Activated naive CD8-positive, alpha-beta T cell treated with anti-CD3 and anti-CD28 coated beads, Interleukin-2, amount 50 U/mL, for 24 hours (primary cell): ENCODE data around the gene PLXNB2.
A peak's percentile ranks its signal among the peaks of the same experiment; 100 is the strongest.

Experiments
- ATAC-seq: fragments of 150-1000 bp; cut with Tn5 transposase; one replicate; pipeline ENCODE4 v1.10.0; 2021
- DNase-seq: peaks from one replicate; pipeline ENCODE4 v3.0.0; 2021
- H3K27ac Mint-ChIP-seq: one replicate; pipeline ENCODE4 v1.8.0; 2021; ENCODE audit warnings: mild to moderate bottlenecking, mixed read lengths
- H3K27me3 Mint-ChIP-seq: one replicate; pipeline ENCODE4 v1.8.0; 2021; ENCODE audit warnings: mixed read lengths
- H3K36me3 Mint-ChIP-seq: one replicate; pipeline ENCODE4 v1.8.0; 2021; ENCODE audit warnings: low read depth, mixed read lengths
- H3K4me1 Mint-ChIP-seq: one replicate; pipeline ENCODE4 v1.8.0; 2021; ENCODE audit warnings: mixed read lengths
- H3K4me3 Mint-ChIP-seq: one replicate; pipeline ENCODE4 v1.8.0; 2021; ENCODE audit warnings: mild to moderate bottlenecking, moderate library complexity, mixed read lengths
- H3K9me3 Mint-ChIP-seq: one replicate; pipeline ENCODE4 v1.8.0; 2021; ENCODE audit warnings: mixed read lengths

PLXNB2 gene

GRCh38 chr22:50246242-50247175 is 60.9 kb downstream of the PLXNB2 start:
- no peak overlapping the region for H3K27ac Mint-ChIP-seq
- H3K9me3 Mint-ChIP-seq = no peaks in the 10 kb centered on the region
- DNase-seq = no peak
- ATAC-seq = no peak
- H3K4me1 Mint-ChIP-seq = peaks cover 35% of the 10 kb centered on the region
- H3K4me3 Mint-ChIP-seq = peak overlapping the region; percentile 99
- H3K27me3 Mint-ChIP-seq = no peaks in the 10 kb centered on the region
- peaks cover 3% of the 10 kb centered on the region for H3K36me3 Mint-ChIP-seq

GRCh38 chr22:50245214-50246072 is 62.0 kb downstream of the PLXNB2 start:
- no peaks in the 10 kb centered on the region for H3K27me3 Mint-ChIP-seq
- ATAC-seq (no peak), DNase-seq (no peak)
- H3K4me1 Mint-ChIP-seq = peaks cover 39% of the 10 kb centered on the region
- H3K9me3 Mint-ChIP-seq = no peaks in the 10 kb centered on the region
- H3K36me3 Mint-ChIP-seq = peaks cover 3% of the 10 kb centered on the region
- H3K27ac Mint-ChIP-seq = peak overlapping the region; percentile 100
- H3K4me3 Mint-ChIP-seq = peak overlapping the region; percentile 99

DNA sequence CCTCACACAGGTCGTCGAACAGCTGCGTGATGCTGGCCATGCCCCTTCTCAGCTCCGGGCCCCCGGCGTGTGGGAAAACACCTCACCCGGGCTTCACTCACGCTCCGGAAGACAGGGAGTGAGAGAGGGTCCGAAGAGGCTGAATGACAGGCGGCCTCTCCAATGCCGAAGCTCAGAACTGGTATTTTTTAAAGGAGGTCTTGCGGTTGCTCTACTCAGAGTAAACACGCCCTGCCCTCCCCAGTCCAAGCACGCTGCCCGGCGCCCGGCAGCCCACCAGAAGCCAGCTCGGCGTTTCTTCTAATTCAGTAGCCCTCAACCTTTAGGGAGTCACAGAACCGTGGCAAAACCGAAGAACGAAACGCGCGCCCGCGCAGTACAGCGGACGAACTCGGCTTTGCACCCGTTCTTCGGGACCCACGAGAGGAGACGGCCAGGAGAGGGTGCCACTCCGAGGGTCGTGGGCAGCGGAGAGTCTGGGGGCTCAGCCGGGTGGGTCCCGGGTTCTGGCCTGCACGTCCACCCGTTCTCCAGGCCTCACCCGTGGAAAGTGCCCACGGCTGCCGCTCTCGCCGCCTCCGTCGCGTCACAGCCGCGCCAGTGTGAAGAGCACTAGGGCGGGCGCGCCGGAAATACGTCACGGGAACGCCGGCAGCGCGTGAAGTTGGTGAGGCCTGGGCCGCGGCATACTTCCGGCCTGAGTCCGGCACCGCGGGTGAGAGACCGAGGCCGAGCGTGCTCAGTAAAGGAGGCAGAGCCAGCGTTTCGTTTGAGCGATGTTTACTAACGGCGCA is 62.8 kb downstream of the PLXNB2 start, which contains the start of gene TUBGCP6:
TSS of gene TUBGCP6 (minus strand) at position 604 of the 794 bp plus-strand sequence. CDS start at position 40, 564 bp downstream.
- peaks cover 35% of the 10 kb centered on the region for H3K4me1 Mint-ChIP-seq
- H3K9me3 Mint-ChIP-seq = no peaks in the 10 kb centered on the region
- H3K27ac Mint-ChIP-seq = peak within 1 kb of the TSS; percentile 100
- ATAC-seq (peak; percentile 90), DNase-seq (peak; percentile 96)
- peak within 1 kb of the TSS; percentile 99 for H3K4me3 Mint-ChIP-seq
- no peaks in the 10 kb centered on the region for H3K27me3 Mint-ChIP-seq
- peaks cover 6% of the 10 kb centered on the region for H3K36me3 Mint-ChIP-seq

DNA sequence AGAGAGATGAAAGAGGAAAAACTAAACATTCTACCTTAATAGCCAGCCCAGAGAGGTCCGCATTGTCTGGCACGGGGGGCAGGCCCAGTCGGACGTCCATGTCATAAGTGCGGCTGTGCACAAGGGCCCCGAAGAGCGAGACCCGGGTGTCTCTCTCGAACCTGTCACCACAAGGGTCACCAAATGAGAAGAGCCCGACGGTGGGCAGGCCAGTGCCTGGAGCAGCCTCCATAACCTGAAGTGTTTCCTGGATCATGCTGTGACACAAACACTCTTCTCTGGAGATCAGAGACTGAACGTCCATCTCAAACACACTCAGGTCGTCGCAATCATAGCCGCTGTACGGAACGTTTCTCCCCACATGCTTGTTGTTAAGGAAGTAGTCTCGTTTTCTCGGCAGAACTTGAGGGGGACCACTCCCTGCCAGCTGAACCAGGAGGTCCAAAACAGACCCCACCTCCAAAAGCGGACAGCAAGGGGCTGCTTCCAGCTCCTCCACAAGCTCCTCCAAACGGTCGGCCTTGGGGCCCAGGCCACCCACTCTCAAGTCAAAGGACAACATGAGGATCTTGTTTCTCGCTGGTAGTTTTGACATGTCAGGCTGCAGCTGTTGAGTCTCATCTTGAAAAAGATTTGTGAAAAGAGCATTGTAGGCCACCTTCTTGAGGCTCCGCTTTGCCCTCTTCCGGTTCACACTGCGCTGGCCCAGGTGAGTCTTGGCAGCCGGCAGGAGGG is 63.6 kb downstream of the PLXNB2 start:
- peaks cover 6% of the 10 kb centered on the region for H3K36me3 Mint-ChIP-seq
- no peaks in the 10 kb centered on the region for H3K9me3 Mint-ChIP-seq

DNA sequence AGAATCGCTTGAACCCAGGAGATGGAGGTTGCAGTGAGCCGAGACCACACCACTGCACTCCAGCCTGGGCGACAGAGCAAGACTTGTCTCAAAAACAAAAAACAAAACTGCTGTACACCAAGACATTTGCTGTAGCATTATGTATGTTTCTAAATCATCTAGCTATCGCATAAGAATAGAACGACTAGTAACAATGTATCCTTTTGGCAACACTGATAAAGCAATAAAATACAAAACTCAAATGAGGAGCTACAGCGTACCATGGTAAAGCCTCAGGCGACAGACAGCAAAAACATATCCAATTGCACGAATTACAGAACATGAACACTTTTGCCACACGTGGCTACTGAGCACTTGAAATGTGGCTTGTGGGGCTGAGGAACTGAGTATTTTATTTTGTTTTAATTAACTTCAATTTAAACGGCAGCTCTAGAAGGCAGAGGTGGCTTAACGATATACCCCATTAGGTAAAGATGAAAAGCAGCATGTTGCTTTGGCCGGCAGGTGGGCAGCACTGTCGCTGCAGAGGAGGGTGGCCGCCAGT is 65.0 kb downstream of the PLXNB2 start:
- no peak for DNase-seq
- ATAC-seq = no peak
- peak overlapping the region; percentile 100 for H3K27ac Mint-ChIP-seq
- H3K27me3 Mint-ChIP-seq = no peaks in the 10 kb centered on the region
- H3K36me3 Mint-ChIP-seq = peaks cover 9% of the 10 kb centered on the region
- H3K9me3 Mint-ChIP-seq = no peaks in the 10 kb centered on the region
- peak overlapping the region; percentile 99 for H3K4me3 Mint-ChIP-seq
- H3K4me1 Mint-ChIP-seq = peaks cover 33% of the 10 kb centered on the region

More for the DNA sequence above, 63.6 kb downstream of the PLXNB2 start:
- Mint-ChIP-seq H3K27me3 (no peaks in the 10 kb centered on the region), H3K4me1 (peaks cover 33% of the 10 kb centered on the region), H3K4me3 (peak overlapping the region; percentile 99), H3K27ac (peak overlapping the region; percentile 100)
- ATAC-seq = no peak
- no peak for DNase-seq

DNA sequence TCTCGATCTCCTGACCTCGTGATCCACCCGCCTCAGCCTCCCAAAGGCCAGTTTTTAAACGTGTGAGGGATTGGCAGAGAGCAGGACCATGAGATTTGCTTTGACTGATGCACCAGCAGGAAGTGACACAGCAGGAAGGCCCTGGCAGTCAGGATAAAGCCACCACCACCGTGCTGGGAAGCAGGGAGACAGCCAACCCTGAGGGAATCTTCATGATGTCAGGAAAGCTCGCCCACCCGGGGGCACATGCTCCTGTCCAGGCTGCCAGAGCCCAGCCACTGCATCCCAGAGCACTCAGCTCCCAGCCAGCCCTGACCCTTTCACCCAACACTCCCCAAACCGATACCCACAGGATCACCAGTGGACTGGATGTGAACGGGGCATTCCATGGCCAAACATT is 68.7 kb downstream of the PLXNB2 start:
- Mint-ChIP-seq H3K4me1 (peaks cover 27% of the 10 kb centered on the region), H3K4me3 (no peak overlapping the region), H3K27ac (no peak overlapping the region), H3K36me3 (peaks cover 16% of the 10 kb centered on the region), H3K27me3 (no peaks in the 10 kb centered on the region), H3K9me3 (peaks cover 6% of the 10 kb centered on the region)
- ATAC-seq = no peak
- no peak for DNase-seq

- peaks cover 12% of the 10 kb centered on the region for H3K4me1 Mint-ChIP-seq
- peaks cover 22% of the 10 kb centered on the region for H3K36me3 Mint-ChIP-seq
- peaks cover 6% of the 10 kb centered on the region for H3K9me3 Mint-ChIP-seq
- ATAC-seq = peak; percentile 22
- H3K27ac Mint-ChIP-seq = no peak overlapping the region
- no peaks in the 10 kb centered on the region for H3K27me3 Mint-ChIP-seq
- DNase-seq = no peak
- H3K4me3 Mint-ChIP-seq = no peak overlapping the region
Measured at GRCh38 chr22:50236731-50237409, 70.6 kb downstream of the PLXNB2 start.

- Mint-ChIP-seq H3K36me3 (peaks cover 19% of the 10 kb centered on the region), H3K27me3 (no peaks in the 10 kb centered on the region), H3K9me3 (peaks cover 6% of the 10 kb centered on the region), H3K4me3 (no peak overlapping the region), H3K27ac (no peak overlapping the region), H3K4me1 (peaks cover 3% of the 10 kb centered on the region)
- ATAC-seq (no peak), DNase-seq (no peak)
Measured at GRCh38 chr22:50233223-50233622, 74.2 kb downstream of the PLXNB2 start.

DNA sequence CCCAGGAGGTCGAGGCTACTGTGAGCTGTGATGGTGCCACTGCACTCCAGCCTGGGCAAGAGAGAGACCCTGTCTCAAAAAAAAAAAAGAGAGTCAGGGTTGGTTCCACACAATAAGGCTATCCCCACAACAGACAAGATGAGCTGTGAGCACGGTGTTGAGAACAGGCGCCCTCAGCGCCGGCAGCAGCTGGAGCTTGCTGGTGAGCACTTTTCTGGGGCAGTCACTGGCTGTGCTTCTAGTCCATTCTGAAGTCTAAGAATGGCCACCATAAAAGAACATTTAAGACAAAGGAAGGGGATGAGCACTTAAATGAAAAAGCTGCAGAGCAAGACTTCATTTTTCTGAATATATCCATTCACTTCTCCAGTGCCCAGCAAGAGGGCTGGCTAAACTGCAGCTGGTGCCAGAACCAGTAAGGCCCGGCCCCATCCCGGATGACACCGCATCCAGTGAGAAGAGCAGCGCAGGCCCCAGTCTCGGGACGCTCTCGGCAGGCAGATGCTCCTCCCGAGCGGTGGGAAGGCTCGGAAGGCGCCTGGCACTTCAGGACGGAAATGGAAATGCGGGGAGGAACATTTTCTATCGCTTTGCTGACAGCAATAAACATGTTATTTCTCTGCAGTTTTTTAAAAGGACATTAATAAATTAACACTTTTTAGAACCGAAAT is 74.8 kb downstream of the PLXNB2 start:
- H3K9me3 Mint-ChIP-seq = peaks cover 6% of the 10 kb centered on the region
- no peak for ATAC-seq
- no peaks in the 10 kb centered on the region for H3K27me3 Mint-ChIP-seq
- no peak overlapping the region for H3K27ac Mint-ChIP-seq
- peaks cover 16% of the 10 kb centered on the region for H3K36me3 Mint-ChIP-seq
- H3K4me1 Mint-ChIP-seq = peaks cover 3% of the 10 kb centered on the region
- no peak overlapping the region for H3K4me3 Mint-ChIP-seq
- no peak for DNase-seq

DNA sequence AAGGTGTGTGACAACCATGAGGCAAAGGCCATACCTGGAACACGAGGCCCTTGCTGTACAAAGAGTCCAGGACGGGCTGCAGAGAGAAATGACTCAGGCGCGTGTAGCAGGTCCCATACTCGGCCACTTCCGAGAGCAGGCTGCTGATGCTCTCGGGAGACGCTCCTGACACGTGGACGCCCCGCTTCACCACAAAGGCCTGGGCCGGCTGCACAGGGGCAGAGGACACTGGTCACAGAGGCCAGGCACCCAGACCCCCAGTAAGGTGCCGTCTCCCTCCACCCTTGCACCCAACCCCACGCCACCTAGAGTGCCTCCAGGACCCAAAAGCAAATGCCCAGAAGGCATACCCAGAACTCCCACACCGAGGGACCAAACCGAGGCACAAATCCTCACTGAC is 78.1 kb downstream of the PLXNB2 start:
- Mint-ChIP-seq H3K4me1 (no peaks in the 10 kb centered on the region), H3K27ac (no peak overlapping the region), H3K9me3 (no peaks in the 10 kb centered on the region), H3K27me3 (no peaks in the 10 kb centered on the region), H3K36me3 (peaks cover 6% of the 10 kb centered on the region), H3K4me3 (no peak overlapping the region)
- ATAC-seq (no peak), DNase-seq (no peak)

GRCh38 chr22:50228366-50228765 is 79.1 kb downstream of the PLXNB2 start:
- H3K27ac Mint-ChIP-seq = no peak overlapping the region
- H3K9me3 Mint-ChIP-seq = no peaks in the 10 kb centered on the region
- H3K36me3 Mint-ChIP-seq = peaks cover 7% of the 10 kb centered on the region
- no peak for ATAC-seq
- H3K4me3 Mint-ChIP-seq = no peak overlapping the region
- no peak for DNase-seq
- no peaks in the 10 kb centered on the region for H3K4me1 Mint-ChIP-seq
- no peaks in the 10 kb centered on the region for H3K27me3 Mint-ChIP-seq

DNA sequence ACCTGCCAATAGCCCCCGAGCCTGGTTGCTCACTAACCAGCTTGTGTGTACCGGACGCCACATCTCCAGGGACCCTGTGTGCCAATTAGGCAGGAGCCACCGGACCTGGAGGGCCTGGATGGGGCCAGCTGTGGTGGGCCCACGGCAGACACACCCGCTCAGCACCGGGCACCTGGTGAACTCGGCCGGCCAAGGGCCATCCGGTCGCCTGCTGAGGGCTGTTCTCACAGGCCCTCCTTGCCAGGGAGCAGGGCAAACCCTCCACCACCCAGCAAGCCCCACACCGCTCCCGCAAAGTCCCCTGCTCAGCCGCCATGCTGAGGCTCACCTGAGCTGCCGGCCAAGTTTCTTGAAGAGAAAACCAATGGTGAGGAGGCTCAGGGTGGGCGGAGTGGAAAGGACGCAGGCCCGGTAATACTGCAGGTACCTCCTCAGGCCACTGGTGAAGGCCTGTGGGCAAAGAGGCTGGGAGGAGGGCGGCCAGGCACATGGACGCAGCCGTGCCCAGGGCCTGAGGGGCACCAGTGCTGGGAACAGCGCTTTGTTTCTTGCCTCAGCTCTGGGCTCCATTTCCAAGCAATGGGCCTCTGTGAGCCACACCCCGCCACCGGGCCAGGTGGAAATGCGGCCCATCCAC is 79.7 kb downstream of the PLXNB2 start:
- no peaks in the 10 kb centered on the region for H3K4me1 Mint-ChIP-seq
- H3K36me3 Mint-ChIP-seq = peaks cover 6% of the 10 kb centered on the region
- DNase-seq (no peak), ATAC-seq (no peak)
- no peak overlapping the region for H3K27ac Mint-ChIP-seq
- no peaks in the 10 kb centered on the region for H3K27me3 Mint-ChIP-seq
- no peak overlapping the region for H3K4me3 Mint-ChIP-seq
- H3K9me3 Mint-ChIP-seq = no peaks in the 10 kb centered on the region
